Measurements from ENCODE around the gene ANKRD29. TPM values are rescaled to one million over a fixed set of nuclear protein-coding genes. Genes with fewer than 3 reads are reported as not detected.

ANKRD29 gene
- total and polyA plus RNA-seq, 2 of the 4 experiments (the other 2 are of a cell fraction): 0.18 to 0.31 TPM

DNA sequence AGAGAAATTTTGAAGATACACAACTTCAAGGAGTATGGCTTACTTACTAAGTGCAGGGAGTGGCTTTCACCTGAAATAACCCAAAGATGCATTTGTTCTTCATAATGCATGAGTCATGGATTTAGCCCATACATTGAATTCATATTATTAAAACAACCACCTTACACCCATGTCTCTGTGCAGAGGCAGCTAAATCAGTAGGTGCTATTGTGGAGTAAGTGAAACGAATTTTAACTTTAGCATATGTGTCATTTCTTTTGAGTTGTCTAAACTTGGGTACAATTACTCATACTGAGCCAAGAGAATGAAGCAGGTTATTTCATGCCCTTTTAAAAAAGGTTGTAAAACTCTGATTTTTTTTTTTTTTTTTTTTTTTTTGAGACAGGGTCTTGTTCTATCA is 11.0 kb upstream of the ANKRD29 start:
- no peak for TF ChIP-seq CTCF (conservative IDR thresholded peaks at IDR 0.05; ENCODE audit: low read depth, low read length)
- TF ChIP-seq CEBPB (IDR thresholded peaks at IDR 0.05; ENCODE audit: low read depth, low read length): no peak
- no peak for TF ChIP-seq RAD21 (IDR thresholded peaks at IDR 0.05; ENCODE audit: low read length)
- TF ChIP-seq RFX5 (IDR thresholded peaks at IDR 0.05; ENCODE audit: low read depth, low read length): no peak
- TF ChIP-seq POLR2A (IDR thresholded peaks at IDR 0.05; ENCODE audit: low read depth, low read length): no peak
- TF ChIP-seq SMC3 (IDR thresholded peaks at IDR 0.05; ENCODE audit: low read depth, low read length): no peak
- TF ChIP-seq FOS (IDR thresholded peaks at IDR 0.05; ENCODE audit: low read depth, low read length): no peak
- no peak for TF ChIP-seq NFE2L2 (IDR thresholded peaks at IDR 0.05; ENCODE audit: low read depth, low read length)
- TF ChIP-seq BHLHE40 (IDR thresholded peaks at IDR 0.05; ENCODE audit: low read depth, low read length): no peak
- no peak for TF ChIP-seq MAZ (IDR thresholded peaks at IDR 0.05; ENCODE audit: borderline replicate concordance, low read depth, low read length)
- no peak overlapping the region for H2BK120ac ChIP-seq (ENCODE audit: low read depth, low read length)
- H2BK15ac ChIP-seq (ENCODE audit: low read depth, low read length): no peak overlapping the region
- POLR2A ChIA-PET (ENCODE audit: unreplicated experiment): no interaction called here
- H3K9me1 ChIP-seq (ENCODE audit: insufficient read depth, low read length): no peaks in the 10 kb centered on the region
- no CpG with 5 or more reads among the region's 1 CpG for WGBS, 2 experiments (ENCODE audit: extremely low coverage in 2 of 2, insufficient read length in 1 of 2)
- H3K79me1 ChIP-seq (ENCODE audit: low read depth in 1 of 2, low read length in 2 of 2): no peaks in the 10 kb centered on the region
- no peak overlapping the region for H4K5ac ChIP-seq (ENCODE audit: low read depth, low read length)
- H3K23ac ChIP-seq (ENCODE audit: low read depth, low read length): no peak overlapping the region
- intact Hi-C loops (cut with micrococcal nuclease): no loop called here
- no peaks in the 10 kb centered on the region for H3K4me1 ChIP-seq (ENCODE audit: control insufficient read depth, insufficient read depth, low read length)
- in situ Hi-C loops (cut with MboI; ENCODE audit: low sequenced_read_pairs): no loop called here
- no peak overlapping the region for H2BK5ac ChIP-seq (ENCODE audit: low read depth, low read length, poor library complexity, severe bottlenecking)
- H2BK20ac ChIP-seq (ENCODE audit: low read depth, low read length): no peak overlapping the region
- H2AK5ac ChIP-seq (ENCODE audit: low read depth, low read length): no peak overlapping the region
- H3K9me3 ChIP-seq (ENCODE audit: control insufficient read depth, insufficient read depth, low read length): no peaks in the 10 kb centered on the region; the same call in 1 of the 2 replicates
- H2AFZ ChIP-seq (replicated peaks; ENCODE audit: low read length, poor library complexity): no peak overlapping the region
- no peak overlapping the region for H3K14ac ChIP-seq (replicated peaks; ENCODE audit: low read depth, low read length)
- H4K8ac ChIP-seq (ENCODE audit: low read depth in 2 of 2, low read length in 2 of 2): no peak overlapping the region
- H3K4ac ChIP-seq (ENCODE audit: low read depth, low read length): no peak overlapping the region
- DNase-seq: no peak
- H3K4me3 ChIP-seq (ENCODE audit: insufficient read depth, low read depth, low read length): no peak overlapping the region
- H3K18ac ChIP-seq (ENCODE audit: low read depth, low read length): no peak overlapping the region
- no peak overlapping the region for H3K27ac ChIP-seq (ENCODE audit: insufficient read depth, low read length)
- ATAC-seq (ENCODE audit: low read depth): no peak
- no peaks in the 10 kb centered on the region for H3K36me3 ChIP-seq (ENCODE audit: control insufficient read depth, insufficient read depth, low read length)
- H3K56ac ChIP-seq (ENCODE audit: extremely low read depth, insufficient read depth, low read length): no peak overlapping the region
- H3K4me2 ChIP-seq (ENCODE audit: low read depth, low read length): no peak overlapping the region
- dilution Hi-C loops (cut with HindIII; ENCODE audit: low sequenced_read_pairs, unreplicated experiment): no loop called here
- H4K20me1 ChIP-seq (ENCODE audit: insufficient read depth, low read length): no peaks in the 10 kb centered on the region
- BruUV-seq (replicated peaks): no TSS peak
- no peak overlapping the region for H2AK9ac ChIP-seq (replicated peaks; ENCODE audit: low read depth, low read length, poor library complexity)
- H3K27me3 ChIP-seq (ENCODE audit: control insufficient read depth, insufficient read depth, low read length): peaks cover 52% of the 10 kb centered on the region
- H3K9ac ChIP-seq (ENCODE audit: low read depth, low read length): no peak overlapping the region
- CTCF ChIA-PET: no interaction called here
- H4K91ac ChIP-seq (ENCODE audit: insufficient read depth, low read depth, low read length): no peak overlapping the region

Measured in IMR-90 (cell line).